SU-DHL-6 (cell line): ENCODE data around the gene STMN1.

Experiments used
- EZH2phosphoT487 ChIP-seq: fragments of 200-600 bp; sonication (generic), shearing (Covaris generic); conservative IDR thresholded peaks from 2 replicates; pipeline ENCODE4 v1.6.1; 2018; ENCODE audit warnings: mild to moderate bottlenecking, antibody characterized with exemption, low read length, moderate library complexity, mixed read lengths
- TF ChIP-seq, protein P1 (sequence below): fragments of 200-600 bp; sonication (generic); IDR thresholded peaks from one replicate; pipeline ENCODE4 v1.5.1; 2017; ENCODE audit warnings: antibody characterized with exemption, mild to moderate bottlenecking, low read length, moderate library complexity; ENCODE audit not compliant: insufficient read depth, poor library complexity, severe bottlenecking

DNA sequence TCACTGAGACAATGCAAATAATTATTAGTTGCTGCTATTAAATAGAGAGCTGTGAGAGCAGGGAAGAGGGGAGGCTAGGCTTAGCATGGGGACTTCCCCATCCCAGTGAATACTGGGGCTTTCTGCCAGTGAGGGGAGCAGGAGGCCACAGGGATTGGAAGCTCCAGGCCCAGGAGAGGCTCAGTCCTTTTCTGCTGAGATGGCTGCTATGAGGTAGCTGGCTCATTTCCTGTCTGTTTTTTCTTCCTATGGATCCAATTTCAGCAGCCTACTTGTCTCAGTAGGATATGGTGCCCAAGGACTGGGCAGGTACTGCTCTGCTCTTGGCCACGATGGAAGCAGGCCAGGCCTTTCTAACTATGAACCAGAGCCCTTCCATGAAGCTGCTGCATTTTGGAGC, 10.0 kb downstream of the STMN1 start:
- TF ChIP-seq, protein P1, sequence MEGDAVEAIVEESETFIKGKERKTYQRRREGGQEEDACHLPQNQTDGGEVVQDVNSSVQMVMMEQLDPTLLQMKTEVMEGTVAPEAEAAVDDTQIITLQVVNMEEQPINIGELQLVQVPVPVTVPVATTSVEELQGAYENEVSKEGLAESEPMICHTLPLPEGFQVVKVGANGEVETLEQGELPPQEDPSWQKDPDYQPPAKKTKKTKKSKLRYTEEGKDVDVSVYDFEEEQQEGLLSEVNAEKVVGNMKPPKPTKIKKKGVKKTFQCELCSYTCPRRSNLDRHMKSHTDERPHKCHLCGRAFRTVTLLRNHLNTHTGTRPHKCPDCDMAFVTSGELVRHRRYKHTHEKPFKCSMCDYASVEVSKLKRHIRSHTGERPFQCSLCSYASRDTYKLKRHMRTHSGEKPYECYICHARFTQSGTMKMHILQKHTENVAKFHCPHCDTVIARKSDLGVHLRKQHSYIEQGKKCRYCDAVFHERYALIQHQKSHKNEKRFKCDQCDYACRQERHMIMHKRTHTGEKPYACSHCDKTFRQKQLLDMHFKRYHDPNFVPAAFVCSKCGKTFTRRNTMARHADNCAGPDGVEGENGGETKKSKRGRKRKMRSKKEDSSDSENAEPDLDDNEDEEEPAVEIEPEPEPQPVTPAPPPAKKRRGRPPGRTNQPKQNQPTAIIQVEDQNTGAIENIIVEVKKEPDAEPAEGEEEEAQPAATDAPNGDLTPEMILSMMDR, result no peak
- no peak for TF ChIP-seq EZH2phosphoT487
